GM21529 (cell line): Measurements from ENCODE around the gene PATE1.

Source experiments
- ATAC-seq: cut with Tn5 transposase; IDR thresholded peaks from one replicate; pipeline ENCODE4 v1.9.1; 2021; ENCODE audit not compliant: unreplicated experiment

PATE1 gene

DNA sequence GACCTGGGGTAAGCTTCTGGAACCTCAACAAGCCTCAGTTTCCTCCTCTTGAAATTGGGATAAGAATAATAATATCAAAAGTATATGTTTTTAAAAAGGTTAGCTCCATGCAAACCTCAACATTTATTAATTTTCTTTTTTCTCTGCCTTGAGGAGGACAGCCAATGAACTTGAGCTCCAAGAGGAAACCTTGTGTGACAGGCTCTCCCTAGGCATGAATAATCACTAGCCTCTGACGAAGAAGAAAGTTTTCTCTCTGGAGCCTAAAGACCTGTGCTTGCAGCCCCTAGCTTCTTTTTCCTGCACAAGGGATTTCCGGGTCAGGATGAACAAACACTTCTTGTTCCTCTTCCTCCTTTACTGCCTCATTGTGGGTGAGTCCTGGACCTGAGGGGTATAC lies 41.7 kb downstream of the PATE1 start, which contains the start of gene PATE3:
PATE3 (plus strand) TSS at position 301 of the 400 bp plus-strand sequence; CDS start at position 326, 25 bp downstream.
- no peak for ATAC-seq

DNA sequence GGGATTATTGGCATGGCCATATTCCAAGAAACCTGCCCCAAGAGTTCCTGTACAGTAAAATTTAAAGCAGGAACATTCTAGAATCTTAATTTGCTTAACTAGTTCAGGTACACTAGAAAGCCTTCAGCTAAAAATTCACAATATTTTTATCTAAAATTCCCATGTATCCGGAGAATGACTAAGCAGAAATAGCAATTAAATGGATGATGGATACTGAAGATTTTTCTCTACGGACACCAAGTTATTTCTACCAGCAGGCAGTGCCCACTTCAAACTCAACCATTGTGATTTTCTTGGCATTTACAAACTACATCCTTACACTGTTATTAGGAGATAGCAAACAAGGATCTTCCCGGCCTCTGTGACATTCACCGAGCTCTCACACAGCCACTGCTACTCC lies 44.7 kb downstream of the PATE1 start:
- no peak for ATAC-seq

DNA sequence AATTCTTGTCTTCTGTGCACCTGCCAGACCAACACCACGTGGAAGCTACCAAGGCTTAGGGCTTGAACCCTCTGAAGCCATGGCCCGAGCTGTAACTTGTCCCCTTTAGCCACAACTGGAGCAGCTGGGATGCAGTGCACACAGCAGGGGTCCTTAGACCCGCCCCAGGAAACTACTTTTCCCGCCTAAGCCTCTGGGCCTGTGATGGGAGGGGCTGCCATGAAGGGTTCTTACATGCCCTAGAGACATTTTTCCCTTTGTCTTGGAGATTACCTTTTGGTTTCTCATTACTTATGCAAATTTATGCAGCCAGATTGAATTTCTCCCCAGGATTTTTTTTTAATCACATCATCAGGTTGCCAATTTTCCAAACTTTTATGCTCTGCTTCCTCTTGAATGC lies 51.6 kb downstream of the PATE1 start:
- no peak for ATAC-seq
